Stomach (tissue), 9 donors: ENCODE results near the gene TGFBR2. TPM values are rescaled to one million over a fixed set of nuclear protein-coding genes. Genes with fewer than 3 reads are reported as not detected.

Experiments
- DNase-seq, 2 donors: peaks; one replicate each; pipeline versions ENCODE4 v3.0.0 to v3.0.0-alpha.2; 2013 to 2019
- H3K27ac ChIP-seq, 5 donors: fragments of 200-600 bp in 4 of 5; sonication (generic) in 4 of 5; one replicate each; pipeline ENCODE4 v1.5.1; 2013 to 2019; ENCODE audit warnings: mild to moderate bottlenecking in 1 of 5, moderate library complexity in 1 of 5
- H3K27me3 ChIP-seq, 3 donors: fragments of 200-600 bp; sonication (generic); one replicate each; pipeline ENCODE4 v1.5.1; 2017 to 2019; ENCODE audit warnings: mixed run types in 1 of 3
- H3K36me3 ChIP-seq, 4 donors: fragments of 200-600 bp; sonication (generic); 1 replicate in 3 of 4; 2 replicates in 1 of 4; pipeline ENCODE4 v1.5.1; 2016 to 2019
- H3K4me1 ChIP-seq, 4 donors: fragments of 200-600 bp; sonication (generic); one replicate each; pipeline ENCODE4 v1.5.1; 2016 to 2019
- H3K4me3 ChIP-seq, 4 donors: fragments of 200-600 bp; sonication (generic) in 3 of 4; one replicate each; pipeline ENCODE4 v1.5.1; 2016 to 2019; ENCODE audit warnings: mild to moderate bottlenecking in 1 of 4
- H3K9me3 ChIP-seq, 4 donors: fragments of 200-600 bp; sonication (generic); one replicate each; pipeline ENCODE4 v1.5.1; 2016 to 2019
- EP300 ChIP-seq: sonication (generic); formaldehyde crosslinking; IDR thresholded peaks from one replicate; pipeline ENCODE4 v1.6.1; 2017; ENCODE audit warnings: antibody characterized with exemption
- POLR2A ChIP-seq, 4 donors: fragments of 450-650 bp; IDR thresholded peaks; one replicate each; pipeline ENCODE4 v1.6.1; 2016; ENCODE audit warnings: antibody characterized with exemption in 4 of 4, control low read depth in 2 of 4, mild to moderate bottlenecking in 1 of 4, moderate library complexity in 1 of 4
- POLR2AphosphoS5 ChIP-seq, 3 donors: sonication (generic); formaldehyde crosslinking; IDR thresholded peaks; one replicate each; pipeline ENCODE4 v1.6.1; 2016; ENCODE audit warnings: antibody characterized with exemption in 3 of 3
- WGBS, 5 donors: extraction: QIAGEN DNeasy Blood & Tissue Kit in 3 of 5; methylation state at CpG; one replicate each; pipeline versions ENCODE4 v1.1.5 to v1.1.7; 2013 to 2018; 5-methylcytosine and 5-hydroxymethylcytosine counted together
- intact Hi-C: fragments of 100-400 bp; cut with DNase I; formaldehyde crosslinking; loops from one replicate; pipeline ENCODE4 v1.15.1; 2023; ENCODE audit warnings: low total_unique reads
- polyA plus RNA-seq, 3 donors: library from polyadenylated mRNA; stranded (reverse); fragments of 200-250 nt; gene quantifications; one replicate each; pipeline ENCODE4 v1.2.3, GENCODE V29; 2013
- total RNA-seq, 5 donors: library from RNA; depleted of rRNA; stranded (reverse); fragments of >200 nt; gene quantifications; one replicate each; pipeline versions ENCODE4 v1.1.0 to v1.2.3, GENCODE V29; 2014 to 2016
- TF ChIP-seq, protein P1 (sequence below), 7 experiments: fragments of 450-650 bp in 4 of 7; fragments of 200-600 bp in 3 of 7; sonication (generic) in 3 of 7; IDR thresholded peaks; one replicate each; pipeline ENCODE4 v1.5.1; 2016 to 2019; ENCODE audit warnings: antibody characterized with exemption in 7 of 7, control low read depth in 2 of 7, mild to moderate bottlenecking in 1 of 7
- donor health status: healthy with polysubstance abuse.
- donor health status: Bipolar disorder and iron deficiency.
- donor health status: healthy.

Gene TGFBR2
- total and polyA plus RNA-seq, 8 donors = 13.7 to 115 (median 66.3) TPM

DNA sequence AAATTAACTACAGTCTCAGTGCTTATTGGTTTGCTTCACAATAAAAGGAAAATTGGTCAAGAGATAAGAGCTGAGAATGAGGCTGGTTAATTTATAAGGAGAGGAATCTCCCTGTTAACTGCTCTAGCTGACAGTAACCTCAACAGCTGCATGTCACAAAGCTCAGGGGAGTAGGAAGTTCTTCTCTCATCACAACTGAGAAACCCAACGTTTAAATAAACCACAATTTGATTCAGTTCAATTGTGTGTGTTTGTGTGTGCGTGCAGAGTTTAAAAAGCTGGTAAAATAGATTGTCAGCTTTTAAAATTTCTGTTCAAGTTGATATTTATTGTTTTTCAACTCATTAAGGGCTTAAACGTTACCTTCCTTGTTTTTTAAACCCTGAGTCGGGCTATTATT lies 3.5 kb upstream of the TGFBR2 start:
- Histone ChIP-seq H3K9me3 (no peaks in the 10 kb centered on the region), H3K27me3 (no peaks in the 10 kb centered on the region), H3K36me3 (no peaks in the 10 kb centered on the region), H3K4me1 (peaks cover 10 to 45% (median 26%) of the 10 kb centered on the region in 4 donors), H3K27ac (peak overlapping the region in 1 of 5 donors; percentile 100), H3K4me3 (no peak overlapping the region)
- no peak for DNase-seq
- intact Hi-C loops = no loop called here
- 65 to 78% (median 73%) methylated on average over 4 of the region's 4 CpGs for WGBS, 5 donors
- TF ChIP-seq POLR2A (IDR thresholded peaks at IDR 0.05) (no peak), POLR2AphosphoS5 (IDR thresholded peaks at IDR 0.05) (no peak), EP300 (no peak)
- TF ChIP-seq, protein P1, sequence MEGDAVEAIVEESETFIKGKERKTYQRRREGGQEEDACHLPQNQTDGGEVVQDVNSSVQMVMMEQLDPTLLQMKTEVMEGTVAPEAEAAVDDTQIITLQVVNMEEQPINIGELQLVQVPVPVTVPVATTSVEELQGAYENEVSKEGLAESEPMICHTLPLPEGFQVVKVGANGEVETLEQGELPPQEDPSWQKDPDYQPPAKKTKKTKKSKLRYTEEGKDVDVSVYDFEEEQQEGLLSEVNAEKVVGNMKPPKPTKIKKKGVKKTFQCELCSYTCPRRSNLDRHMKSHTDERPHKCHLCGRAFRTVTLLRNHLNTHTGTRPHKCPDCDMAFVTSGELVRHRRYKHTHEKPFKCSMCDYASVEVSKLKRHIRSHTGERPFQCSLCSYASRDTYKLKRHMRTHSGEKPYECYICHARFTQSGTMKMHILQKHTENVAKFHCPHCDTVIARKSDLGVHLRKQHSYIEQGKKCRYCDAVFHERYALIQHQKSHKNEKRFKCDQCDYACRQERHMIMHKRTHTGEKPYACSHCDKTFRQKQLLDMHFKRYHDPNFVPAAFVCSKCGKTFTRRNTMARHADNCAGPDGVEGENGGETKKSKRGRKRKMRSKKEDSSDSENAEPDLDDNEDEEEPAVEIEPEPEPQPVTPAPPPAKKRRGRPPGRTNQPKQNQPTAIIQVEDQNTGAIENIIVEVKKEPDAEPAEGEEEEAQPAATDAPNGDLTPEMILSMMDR (IDR thresholded peaks at IDR 0.05) = no peak

DNA sequence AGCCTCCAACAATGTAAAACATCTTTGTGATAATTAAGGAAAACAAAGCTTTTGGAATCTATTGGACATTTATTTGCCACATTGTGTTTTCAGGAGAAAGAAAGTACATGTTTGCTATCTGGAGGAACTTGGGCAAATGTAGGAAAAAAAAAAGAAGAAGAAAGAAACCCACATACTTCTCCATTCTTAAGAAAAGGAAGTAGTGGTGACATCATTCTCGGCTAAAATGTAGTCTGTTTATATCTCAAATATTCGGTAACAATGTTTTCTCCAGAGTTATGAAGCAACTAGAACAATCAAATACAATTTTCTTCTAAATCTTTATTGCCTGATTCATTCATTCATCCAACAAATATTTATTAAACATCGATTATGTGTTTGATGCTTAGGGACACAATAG lies 2.3 kb upstream of the TGFBR2 start:
- Histone ChIP-seq H3K4me1 (peaks cover 8 to 46% (median 27%) of the 10 kb centered on the region in 4 donors), H3K36me3 (no peaks in the 10 kb centered on the region), H3K27ac (peak overlapping the region in 4 of 5 donors; percentile 95 to 100 (median 98)), H3K9me3 (no peaks in the 10 kb centered on the region), H3K27me3 (no peaks in the 10 kb centered on the region), H3K4me3 (no peak overlapping the region)
- TF ChIP-seq EP300 (no peak), POLR2A (IDR thresholded peaks at IDR 0.05) (no peak), POLR2AphosphoS5 (IDR thresholded peaks at IDR 0.05) (no peak)
- TF ChIP-seq, protein P1 (IDR thresholded peaks at IDR 0.05) = no peak
- intact Hi-C loops = no loop called here
- WGBS, 5 donors = 57 to 70% (median 63%) methylated on average over 3 of the region's 3 CpGs
- DNase-seq = no peak

DNA sequence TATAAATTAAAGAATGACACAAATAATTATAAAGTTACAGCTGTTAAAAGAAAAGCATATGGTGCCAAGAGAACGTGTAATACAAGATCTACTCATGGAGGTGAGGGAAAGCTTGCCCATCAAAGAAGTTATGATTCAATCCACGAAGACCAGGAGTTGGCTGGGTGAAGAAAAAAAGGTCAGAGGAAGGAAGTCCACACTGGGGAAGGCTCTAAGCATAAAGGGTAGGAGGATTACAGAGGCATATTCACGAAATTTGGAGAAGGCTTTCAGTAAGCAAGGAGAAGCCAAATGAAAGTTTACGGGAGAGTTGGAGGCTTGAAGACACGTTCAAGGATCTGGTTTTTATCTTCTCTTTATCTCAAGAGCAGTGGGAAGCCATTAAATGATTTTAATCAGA lies 1.8 kb upstream of the TGFBR2 start:
- H3K4me3 ChIP-seq = no peak overlapping the region
- no peak for TF ChIP-seq POLR2AphosphoS5 (IDR thresholded peaks at IDR 0.05)
- TF ChIP-seq, protein P1 (IDR thresholded peaks at IDR 0.05) = no peak
- TF ChIP-seq POLR2A (IDR thresholded peaks at IDR 0.05) = no peak
- TF ChIP-seq EP300 = no peak
- H3K36me3 ChIP-seq = no peaks in the 10 kb centered on the region
- H3K27me3 ChIP-seq = no peaks in the 10 kb centered on the region
- H3K27ac ChIP-seq = peak overlapping the region; percentile 13 to 100 (median 96)
- WGBS, 5 donors = 56 to 65% (median 60%) methylated on average over 5 of the region's 5 CpGs
- no peaks in the 10 kb centered on the region for H3K9me3 ChIP-seq
- H3K4me1 ChIP-seq = peaks cover 8 to 45% (median 29%) of the 10 kb centered on the region in 4 donors
- DNase-seq = no peak
- intact Hi-C loops = no loop called here

DNA sequence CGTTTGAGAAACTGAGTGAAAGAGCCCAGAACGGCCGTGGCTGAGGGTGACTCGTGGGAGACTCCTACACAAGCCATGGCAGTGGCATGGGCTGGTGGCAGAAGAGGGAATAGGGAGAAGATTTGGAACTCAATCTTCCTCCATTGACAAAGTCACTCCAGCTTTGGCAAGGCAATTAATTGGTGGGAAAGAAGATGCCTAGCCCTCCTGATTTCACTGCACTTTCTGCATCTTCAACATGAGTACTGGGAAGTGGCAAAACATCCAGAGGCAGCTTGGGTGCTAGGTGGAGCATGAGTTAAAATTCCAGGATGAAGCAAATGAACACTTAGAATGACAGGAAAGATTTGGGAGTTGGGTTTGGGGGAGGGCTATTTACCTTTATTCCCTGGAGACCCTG lies 1.4 kb upstream of the TGFBR2 start:
- Histone ChIP-seq H3K9me3 (no peaks in the 10 kb centered on the region), H3K27me3 (no peaks in the 10 kb centered on the region), H3K4me3 (no peak overlapping the region), H3K4me1 (peaks cover 8 to 50% (median 29%) of the 10 kb centered on the region in 4 donors), H3K27ac (peak overlapping the region; percentile 2 to 100 (median 96)), H3K36me3 (no peaks in the 10 kb centered on the region)
- TF ChIP-seq POLR2AphosphoS5 (IDR thresholded peaks at IDR 0.05) (no peak), EP300 (no peak), POLR2A (IDR thresholded peaks at IDR 0.05) (no peak)
- TF ChIP-seq, protein P1 (IDR thresholded peaks at IDR 0.05) = no peak
- DNase-seq = no peak
- intact Hi-C loops = no loop called here
- WGBS, 5 donors = 50 to 67% (median 58%) methylated on average over 4 of the region's 4 CpGs
